Sigmoid colon (tissue), 7 donors: ENCODE data around the gene CATSPERB. TPM values are rescaled to one million over a fixed set of nuclear protein-coding genes. Genes with fewer than 3 reads are reported as not detected.

ENCODE experiments used
- DNase-seq: peaks from one replicate; pipeline ENCODE4 v3.0.0-alpha.2; 2019
- H3K27ac ChIP-seq, 4 donors: fragments of 200-600 bp; sonication (generic); one replicate each; pipeline ENCODE4 v1.5.1; 2016 to 2019; ENCODE audit warnings: mild to moderate bottlenecking in 1 of 4
- H3K27me3 ChIP-seq, 3 donors: fragments of 200-600 bp; sonication (generic); one replicate each; pipeline ENCODE4 v1.5.1; 2019; ENCODE audit warnings: mild to moderate bottlenecking in 1 of 3
- H3K36me3 ChIP-seq, 4 donors: fragments of 200-600 bp; sonication (generic); one replicate each; pipeline ENCODE4 v1.5.1; 2016 to 2019
- H3K4me1 ChIP-seq, 4 donors: fragments of 200-600 bp; sonication (generic); one replicate each; pipeline ENCODE4 v1.5.1; 2017 to 2019
- H3K4me3 ChIP-seq, 4 donors: fragments of 200-600 bp; sonication (generic); one replicate each; pipeline ENCODE4 v1.5.1; 2017 to 2019; ENCODE audit warnings: mild to moderate bottlenecking in 2 of 4, moderate library complexity in 1 of 4
- H3K9me3 ChIP-seq, 4 donors: fragments of 200-600 bp in 3 of 4; sonication (generic) in 3 of 4; one replicate each; pipeline versions ENCODE4 v1.5.1 to v1.6.1; 2013 to 2019
- EP300 ChIP-seq, 4 donors: sonication (generic); formaldehyde crosslinking; IDR thresholded peaks; one replicate each; pipeline ENCODE4 v1.6.1; 2017; ENCODE audit warnings: antibody characterized with exemption in 4 of 4
- POLR2A ChIP-seq, 2 donors: fragments of 450-650 bp; IDR thresholded peaks; one replicate each; pipeline ENCODE4 v1.6.1; 2016; ENCODE audit warnings: antibody characterized with exemption in 2 of 2, mild to moderate bottlenecking in 2 of 2, moderate library complexity in 2 of 2
- POLR2AphosphoS5 ChIP-seq, 4 donors: sonication (generic); formaldehyde crosslinking; IDR thresholded peaks; one replicate each; pipeline ENCODE4 v1.6.1; 2017; ENCODE audit warnings: antibody characterized with exemption in 4 of 4
- WGBS, 2 donors: extraction: QIAGEN DNeasy Blood & Tissue Kit; methylation state at CpG; one replicate each; pipeline ENCODE4 v1.1.7; 2013; 5-methylcytosine and 5-hydroxymethylcytosine counted together
- intact Hi-C: fragments of 100-400 bp; cut with DNase I; formaldehyde crosslinking; loops from one replicate; pipeline ENCODE4 v1.15.1; 2023
- polyA plus RNA-seq, 3 donors: library from polyadenylated mRNA; stranded (reverse); fragments of 200-250 nt; gene quantifications; one replicate each; pipeline ENCODE4 v1.2.3, GENCODE V29; 2013
- total RNA-seq, 4 donors: library from RNA; depleted of rRNA; stranded (reverse); fragments of >200 nt; gene quantifications; one replicate each; pipeline ENCODE4 v1.1.0, GENCODE V29; 2016
- TF ChIP-seq, protein P1 (sequence below), 4 experiments: fragments of 450-650 bp in 3 of 4; fragments of 200-600 bp in 1 of 4; IDR thresholded peaks; one replicate each; pipeline ENCODE4 v1.5.1; 2016 to 2019; ENCODE audit warnings: antibody characterized with exemption in 4 of 4, mild to moderate bottlenecking in 3 of 4, moderate library complexity in 2 of 4
- donor health status: healthy with polysubstance abuse.
- donor health status: Bipolar disorder and iron deficiency.
- donor health status: healthy.

Gene CATSPERB
- total and polyA plus RNA-seq, 7 donors, result 0.14 to 6.7 (median 1.4) TPM

DNA sequence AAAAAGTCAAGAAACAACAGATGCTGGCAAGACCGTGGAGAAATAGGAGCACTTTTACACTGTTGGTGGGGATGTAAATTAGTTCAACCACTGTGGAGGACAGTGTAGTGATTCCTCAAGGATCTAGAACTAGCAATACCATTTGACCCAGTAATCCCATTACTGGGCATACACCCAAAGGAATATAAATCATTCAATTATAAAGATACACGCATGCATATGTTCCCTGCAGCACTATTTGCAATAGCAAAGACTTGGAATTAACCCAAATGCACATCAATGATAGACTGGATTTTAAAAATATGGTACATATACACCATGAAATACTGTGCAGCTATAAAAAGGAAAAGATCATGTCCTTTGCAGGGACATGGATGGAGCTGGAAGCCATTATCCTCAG, 18.0 kb upstream of the CATSPERB start:
- intact Hi-C loops, result no loop called here
- WGBS, 2 donors, result 50 to 69% methylated on average over 2 of the region's 2 CpGs

DNA sequence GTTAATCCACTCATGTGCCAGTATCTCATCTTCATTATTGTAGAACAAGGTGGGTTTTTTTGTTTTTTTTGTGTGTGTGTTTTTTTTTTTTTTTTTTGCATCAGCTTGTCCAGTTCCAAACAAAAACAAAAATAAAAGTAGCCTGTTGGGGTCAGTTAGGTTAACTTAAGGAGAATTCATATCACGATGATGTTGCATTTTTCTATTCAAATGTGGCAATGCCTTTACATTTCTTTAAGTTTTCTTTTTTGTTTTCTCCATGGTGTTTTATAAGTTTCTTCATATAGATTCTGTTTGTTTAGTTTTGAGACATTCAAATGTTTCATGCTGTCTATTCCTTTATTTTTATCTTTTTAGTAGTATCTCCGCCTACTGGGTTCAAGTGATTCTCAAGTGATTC, 16.2 kb upstream of the CATSPERB start:
- Histone ChIP-seq H3K4me1 (peaks cover 0 to under 1% (median 0%) of the 10 kb centered on the region in 4 donors), H3K36me3 (no peaks in the 10 kb centered on the region), H3K27ac (no peak overlapping the region), H3K27me3 (no peaks in the 10 kb centered on the region), H3K4me3 (no peak overlapping the region), H3K9me3 (no peaks in the 10 kb centered on the region)
- WGBS, 2 donors, result 95 to 100% methylated on average over 2 of the region's 2 CpGs
- intact Hi-C loops, result no loop called here
- TF ChIP-seq, protein P1, sequence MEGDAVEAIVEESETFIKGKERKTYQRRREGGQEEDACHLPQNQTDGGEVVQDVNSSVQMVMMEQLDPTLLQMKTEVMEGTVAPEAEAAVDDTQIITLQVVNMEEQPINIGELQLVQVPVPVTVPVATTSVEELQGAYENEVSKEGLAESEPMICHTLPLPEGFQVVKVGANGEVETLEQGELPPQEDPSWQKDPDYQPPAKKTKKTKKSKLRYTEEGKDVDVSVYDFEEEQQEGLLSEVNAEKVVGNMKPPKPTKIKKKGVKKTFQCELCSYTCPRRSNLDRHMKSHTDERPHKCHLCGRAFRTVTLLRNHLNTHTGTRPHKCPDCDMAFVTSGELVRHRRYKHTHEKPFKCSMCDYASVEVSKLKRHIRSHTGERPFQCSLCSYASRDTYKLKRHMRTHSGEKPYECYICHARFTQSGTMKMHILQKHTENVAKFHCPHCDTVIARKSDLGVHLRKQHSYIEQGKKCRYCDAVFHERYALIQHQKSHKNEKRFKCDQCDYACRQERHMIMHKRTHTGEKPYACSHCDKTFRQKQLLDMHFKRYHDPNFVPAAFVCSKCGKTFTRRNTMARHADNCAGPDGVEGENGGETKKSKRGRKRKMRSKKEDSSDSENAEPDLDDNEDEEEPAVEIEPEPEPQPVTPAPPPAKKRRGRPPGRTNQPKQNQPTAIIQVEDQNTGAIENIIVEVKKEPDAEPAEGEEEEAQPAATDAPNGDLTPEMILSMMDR (IDR thresholded peaks at IDR 0.05), result no peak
- no peak for TF ChIP-seq POLR2AphosphoS5 (IDR thresholded peaks at IDR 0.05)
- TF ChIP-seq POLR2A (IDR thresholded peaks at IDR 0.05), result no peak
- no peak for TF ChIP-seq EP300 (IDR thresholded peaks at IDR 0.05)
- DNase-seq, result no peak

More for the DNA sequence above, 18.0 kb upstream of the CATSPERB start:
- no peak for TF ChIP-seq POLR2A (IDR thresholded peaks at IDR 0.05)
- TF ChIP-seq EP300 (IDR thresholded peaks at IDR 0.05), result no peak
- no peak for TF ChIP-seq POLR2AphosphoS5 (IDR thresholded peaks at IDR 0.05)
- TF ChIP-seq, protein P1 (IDR thresholded peaks at IDR 0.05), result no peak
- no peaks in the 10 kb centered on the region for H3K9me3 ChIP-seq
- DNase-seq, result no peak
- no peak overlapping the region for H3K4me3 ChIP-seq
- H3K4me1 ChIP-seq, result no peaks in the 10 kb centered on the region
- no peaks in the 10 kb centered on the region for H3K36me3 ChIP-seq
- H3K27me3 ChIP-seq, result no peaks in the 10 kb centered on the region
- no peak overlapping the region for H3K27ac ChIP-seq

DNA sequence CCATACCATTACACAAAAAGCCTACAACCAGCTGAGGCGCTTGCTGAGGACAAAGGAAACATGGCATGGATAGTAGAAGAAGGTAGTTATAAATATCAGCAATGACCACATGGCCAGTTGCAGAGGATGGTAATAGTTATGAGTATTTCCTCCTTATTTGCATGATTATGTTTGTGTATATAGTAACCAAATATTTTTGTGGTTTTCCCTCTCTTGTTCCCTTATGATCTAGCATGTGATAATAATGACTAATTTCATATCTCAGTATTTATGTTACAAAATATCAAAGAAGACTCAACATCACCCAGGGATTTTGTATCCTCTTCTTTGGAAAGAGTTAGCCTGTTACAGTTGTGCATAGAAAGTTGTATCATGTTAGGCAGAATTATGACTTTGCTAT, 13.5 kb upstream of the CATSPERB start:
- H3K36me3 ChIP-seq, result no peaks in the 10 kb centered on the region
- no peaks in the 10 kb centered on the region for H3K27me3 ChIP-seq
- H3K4me3 ChIP-seq, result no peak overlapping the region
- 93 to 95% methylated on average over 1 of the region's 1 CpG for WGBS, 2 donors
- H3K9me3 ChIP-seq, result no peaks in the 10 kb centered on the region
- no peak for DNase-seq
- H3K27ac ChIP-seq, result no peak overlapping the region
- TF ChIP-seq POLR2A (IDR thresholded peaks at IDR 0.05), result no peak
- no peak for TF ChIP-seq POLR2AphosphoS5 (IDR thresholded peaks at IDR 0.05)
- no peak for TF ChIP-seq EP300 (IDR thresholded peaks at IDR 0.05)
- TF ChIP-seq, protein P1 (IDR thresholded peaks at IDR 0.05), result no peak
- H3K4me1 ChIP-seq, result peaks cover 0 to 7% (median 0%) of the 10 kb centered on the region in 4 donors
- intact Hi-C loops, result no loop called here

DNA sequence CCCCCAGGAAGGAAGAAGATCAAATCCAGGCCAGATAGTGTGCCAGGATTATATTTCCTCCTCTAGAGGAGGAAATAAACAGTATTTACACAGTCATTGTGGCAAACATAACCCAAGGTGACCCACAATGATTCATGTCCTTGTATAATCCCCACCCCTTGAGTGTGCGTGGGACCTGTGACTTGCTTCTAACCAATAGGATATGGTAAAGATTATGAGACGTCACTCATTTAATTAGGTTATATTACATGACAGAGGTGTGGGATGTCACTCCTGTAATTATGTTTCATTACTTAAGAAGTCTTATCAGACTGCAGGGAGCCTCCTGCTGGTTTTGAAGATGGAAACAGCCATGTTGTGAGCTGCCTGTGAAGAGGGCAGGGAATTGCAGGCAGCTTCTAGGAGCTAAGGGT, 12.2 kb upstream of the CATSPERB start:
- Histone ChIP-seq H3K4me3 (no peak overlapping the region), H3K27ac (no peak overlapping the region), H3K9me3 (no peaks in the 10 kb centered on the region), H3K4me1 (peaks cover 0 to 7% (median 0%) of the 10 kb centered on the region in 4 donors), H3K27me3 (no peaks in the 10 kb centered on the region), H3K36me3 (no peaks in the 10 kb centered on the region)
- no peak for DNase-seq
- intact Hi-C loops, result no loop called here
- 12 to 73% methylated on average over 2 of the region's 2 CpGs for WGBS, 2 donors
- TF ChIP-seq, protein P1 (IDR thresholded peaks at IDR 0.05), result no peak
- no peak for TF ChIP-seq POLR2A (IDR thresholded peaks at IDR 0.05)
- TF ChIP-seq EP300 (IDR thresholded peaks at IDR 0.05), result no peak
- no peak for TF ChIP-seq POLR2AphosphoS5 (IDR thresholded peaks at IDR 0.05)

DNA sequence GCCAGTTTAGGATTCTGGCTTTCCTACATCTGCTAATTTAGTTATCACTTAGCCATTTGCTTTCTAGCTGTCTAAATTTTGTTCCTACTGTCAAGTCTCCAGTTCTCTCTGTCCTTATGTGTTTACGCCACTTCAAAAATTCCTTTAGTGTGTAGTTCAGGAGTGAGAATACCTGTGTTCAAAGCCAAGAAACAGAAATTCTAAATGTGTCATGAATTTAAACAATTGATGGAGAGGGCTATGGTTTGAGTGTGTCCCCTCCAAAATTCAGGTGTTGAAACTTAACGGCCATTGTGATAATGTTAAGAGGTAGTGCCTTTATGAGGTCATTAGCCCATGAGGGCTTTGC, 11.4 kb upstream of the CATSPERB start:
- Histone ChIP-seq H3K9me3 (no peaks in the 10 kb centered on the region), H3K36me3 (no peaks in the 10 kb centered on the region), H3K4me3 (no peak overlapping the region), H3K4me1 (peaks cover 0 to 7% (median 0%) of the 10 kb centered on the region in 4 donors), H3K27me3 (no peaks in the 10 kb centered on the region), H3K27ac (no peak overlapping the region)
- TF ChIP-seq, protein P1 (IDR thresholded peaks at IDR 0.05), result no peak
- TF ChIP-seq POLR2A (IDR thresholded peaks at IDR 0.05), result no peak
- no peak for TF ChIP-seq POLR2AphosphoS5 (IDR thresholded peaks at IDR 0.05)
- TF ChIP-seq EP300 (IDR thresholded peaks at IDR 0.05), result no peak
- no peak for DNase-seq
- intact Hi-C loops, result no loop called here
- WGBS, 2 donors, result 91 to 95% methylated on average over 2 of the region's 2 CpGs
